WTC11 (cell line): ENCODE data around the gene LPCAT4. TPM values are rescaled to one million over a fixed set of nuclear protein-coding genes. Genes with fewer than 3 reads are reported as not detected.

Experiments
- ETV6 ChIP-seq: sonication (generic); formaldehyde crosslinking; IDR thresholded peaks from 2 replicates; pipeline ENCODE4 v1.8.1; 2022; ENCODE audit warnings: mild to moderate bottlenecking, missing genetic modification reagents
- FOXK1 ChIP-seq: sonication (generic); formaldehyde crosslinking; IDR thresholded peaks from 2 replicates; pipeline ENCODE4 v1.8.0; 2022; ENCODE audit warnings: mild to moderate bottlenecking, moderate library complexity, missing genetic modification reagents
- FOXP1 ChIP-seq: sonication (generic); formaldehyde crosslinking; IDR thresholded peaks from 2 replicates; pipeline ENCODE4 v1.8.0; 2022; ENCODE audit warnings: missing genetic modification reagents, mild to moderate bottlenecking, moderate library complexity, borderline replicate concordance
- GRHL2 ChIP-seq: fragments of 250-450 bp; sonication (Bioruptor Pico); IDR thresholded peaks from 2 replicates; pipeline ENCODE4 v1.8.0; 2022; ENCODE audit warnings: mild to moderate bottlenecking, moderate library complexity; ENCODE audit not compliant: insufficient replicate concordance, severe bottlenecking
- NFYB ChIP-seq: sonication (generic); formaldehyde crosslinking; conservative IDR thresholded peaks from 2 replicates; pipeline ENCODE4 v1.8.0; 2022; ENCODE audit warnings: low read depth, missing genetic modification reagents
- NR2C2 ChIP-seq: sonication (generic); formaldehyde crosslinking; IDR thresholded peaks from 2 replicates; pipeline ENCODE4 v1.8.0; 2022; ENCODE audit warnings: mild to moderate bottlenecking, missing genetic modification reagents
- NR3C1 ChIP-seq: sonication (generic); formaldehyde crosslinking; conservative IDR thresholded peaks from 2 replicates; pipeline ENCODE4 v1.8.1; 2023; ENCODE audit warnings: low read depth, mild to moderate bottlenecking, missing genetic modification reagents
- PRRX2 ChIP-seq: fragments of 250-450 bp; sonication (Bioruptor Pico); IDR thresholded peaks from 2 replicates; pipeline ENCODE4 v1.8.0; 2021; ENCODE audit warnings: mild to moderate bottlenecking
- TCF7 ChIP-seq: sonication (generic); formaldehyde crosslinking; IDR thresholded peaks from 2 replicates; pipeline ENCODE4 v1.8.0; 2022; ENCODE audit warnings: mild to moderate bottlenecking, low read depth, missing genetic modification reagents, moderate library complexity
- ZNF232 ChIP-seq: sonication (generic); formaldehyde crosslinking; IDR thresholded peaks from 2 replicates; pipeline ENCODE4 v1.8.0; 2022; ENCODE audit warnings: mild to moderate bottlenecking, missing genetic modification reagents
- total RNA-seq: library from RNA; stranded (reverse); gene quantifications from 3 replicates; pipeline ENCODE4 v1.2.3, GENCODE V29; 2021
- TF ChIP-seq, protein P1 (sequence below): fragments of 250-450 bp; sonication (Bioruptor Pico); IDR thresholded peaks from 2 replicates; pipeline ENCODE4 v2.1.2; 2022; ENCODE audit warnings: mild to moderate bottlenecking, moderate library complexity
- TF ChIP-seq, protein P2 (sequence below): sonication (generic); formaldehyde crosslinking; IDR thresholded peaks from 2 replicates; pipeline ENCODE4 v1.8.0; 2023; ENCODE audit warnings: missing genetic modification reagents, mild to moderate bottlenecking, borderline replicate concordance
- TF ChIP-seq, protein P3 (sequence below): sonication (generic); formaldehyde crosslinking; IDR thresholded peaks from 2 replicates; pipeline ENCODE4 v1.8.1; 2022; ENCODE audit warnings: low read depth, mild to moderate bottlenecking, moderate library complexity, missing genetic modification reagents, borderline replicate concordance
- TF ChIP-seq, protein P4 (sequence below): fragments of 250-450 bp; sonication (Bioruptor Pico); IDR thresholded peaks from 2 replicates; pipeline ENCODE4 v1.9.0; 2021; ENCODE audit warnings: mild to moderate bottlenecking
- TF ChIP-seq, protein P5 (sequence below): sonication (generic); formaldehyde crosslinking; IDR thresholded peaks from 2 replicates; pipeline ENCODE4 v1.8.1; 2023; ENCODE audit warnings: mild to moderate bottlenecking, missing genetic modification reagents, moderate library complexity

Gene LPCAT4
- total RNA-seq, 1 experiment from 2014 or later = 97.2 TPM

DNA sequence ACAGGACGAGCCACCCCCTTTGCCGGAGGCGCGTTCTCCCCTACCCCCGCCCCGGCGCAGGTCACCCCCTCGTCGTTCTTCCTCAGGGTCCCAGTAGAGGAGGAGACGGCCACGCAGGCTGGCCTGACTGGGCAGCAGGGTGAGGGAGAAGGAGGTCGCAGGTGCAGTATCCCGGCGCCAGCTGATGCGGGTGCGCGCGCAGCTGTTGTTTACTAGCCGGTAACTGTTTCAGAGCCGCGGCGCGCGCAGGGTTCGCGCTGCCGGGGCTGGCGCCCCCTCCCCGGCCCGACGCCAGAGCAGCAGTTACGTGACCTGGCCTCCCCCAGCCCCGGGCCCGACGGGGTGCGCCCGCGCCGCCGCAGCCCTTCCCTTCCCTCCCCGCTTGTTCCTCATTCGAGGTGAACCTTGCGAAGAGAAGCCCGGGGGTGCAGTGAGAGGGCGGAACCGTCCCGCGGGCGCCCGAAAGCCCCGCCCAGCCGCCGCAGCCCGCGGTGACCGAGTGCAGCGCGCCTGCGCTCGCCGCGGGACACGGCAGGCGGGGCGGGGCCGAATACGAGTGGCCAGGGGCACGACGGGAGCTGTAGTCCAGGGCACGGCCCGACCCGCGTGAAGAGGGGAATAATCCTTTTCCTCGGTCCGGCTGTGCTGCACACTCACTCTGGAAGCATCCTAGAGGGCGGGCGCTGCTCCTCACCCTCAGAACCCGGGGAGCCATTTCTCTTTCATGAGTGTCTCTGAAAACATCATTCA is 29.3 kb downstream of the LPCAT4 start, which contains the start of gene SLC12A6 (continued):
- TF ChIP-seq, protein P1, sequence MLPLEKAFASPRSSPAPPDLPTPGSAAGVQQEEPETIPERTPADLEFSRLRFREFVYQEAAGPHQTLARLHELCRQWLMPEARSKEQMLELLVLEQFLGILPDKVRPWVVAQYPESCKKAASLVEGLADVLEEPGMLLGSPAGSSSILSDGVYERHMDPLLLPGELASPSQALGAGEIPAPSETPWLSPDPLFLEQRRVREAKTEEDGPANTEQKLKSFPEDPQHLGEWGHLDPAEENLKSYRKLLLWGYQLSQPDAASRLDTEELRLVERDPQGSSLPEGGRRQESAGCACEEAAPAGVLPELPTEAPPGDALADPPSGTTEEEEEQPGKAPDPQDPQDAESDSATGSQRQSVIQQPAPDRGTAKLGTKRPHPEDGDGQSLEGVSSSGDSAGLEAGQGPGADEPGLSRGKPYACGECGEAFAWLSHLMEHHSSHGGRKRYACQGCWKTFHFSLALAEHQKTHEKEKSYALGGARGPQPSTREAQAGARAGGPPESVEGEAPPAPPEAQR (CRISPR knock-in tag) = no peak
- TF ChIP-seq NFYB (no peak), FOXK1 (CRISPR knock-in tag) (peak; percentile 97), ZNF232 (CRISPR knock-in tag) (no peak), TCF7 (CRISPR knock-in tag) (no peak), NR3C1 (CRISPR knock-in tag) (no peak), NR2C2 (CRISPR knock-in tag) (no peak), FOXP1 (CRISPR knock-in tag) (peak; percentile 84), ETV6 (CRISPR knock-in tag) (peak; percentile 13; the same call in 1 of the 2 replicates), GRHL2 (CRISPR knock-in tag) (no peak), PRRX2 (CRISPR knock-in tag) (no peak)
- TF ChIP-seq, protein P2, sequence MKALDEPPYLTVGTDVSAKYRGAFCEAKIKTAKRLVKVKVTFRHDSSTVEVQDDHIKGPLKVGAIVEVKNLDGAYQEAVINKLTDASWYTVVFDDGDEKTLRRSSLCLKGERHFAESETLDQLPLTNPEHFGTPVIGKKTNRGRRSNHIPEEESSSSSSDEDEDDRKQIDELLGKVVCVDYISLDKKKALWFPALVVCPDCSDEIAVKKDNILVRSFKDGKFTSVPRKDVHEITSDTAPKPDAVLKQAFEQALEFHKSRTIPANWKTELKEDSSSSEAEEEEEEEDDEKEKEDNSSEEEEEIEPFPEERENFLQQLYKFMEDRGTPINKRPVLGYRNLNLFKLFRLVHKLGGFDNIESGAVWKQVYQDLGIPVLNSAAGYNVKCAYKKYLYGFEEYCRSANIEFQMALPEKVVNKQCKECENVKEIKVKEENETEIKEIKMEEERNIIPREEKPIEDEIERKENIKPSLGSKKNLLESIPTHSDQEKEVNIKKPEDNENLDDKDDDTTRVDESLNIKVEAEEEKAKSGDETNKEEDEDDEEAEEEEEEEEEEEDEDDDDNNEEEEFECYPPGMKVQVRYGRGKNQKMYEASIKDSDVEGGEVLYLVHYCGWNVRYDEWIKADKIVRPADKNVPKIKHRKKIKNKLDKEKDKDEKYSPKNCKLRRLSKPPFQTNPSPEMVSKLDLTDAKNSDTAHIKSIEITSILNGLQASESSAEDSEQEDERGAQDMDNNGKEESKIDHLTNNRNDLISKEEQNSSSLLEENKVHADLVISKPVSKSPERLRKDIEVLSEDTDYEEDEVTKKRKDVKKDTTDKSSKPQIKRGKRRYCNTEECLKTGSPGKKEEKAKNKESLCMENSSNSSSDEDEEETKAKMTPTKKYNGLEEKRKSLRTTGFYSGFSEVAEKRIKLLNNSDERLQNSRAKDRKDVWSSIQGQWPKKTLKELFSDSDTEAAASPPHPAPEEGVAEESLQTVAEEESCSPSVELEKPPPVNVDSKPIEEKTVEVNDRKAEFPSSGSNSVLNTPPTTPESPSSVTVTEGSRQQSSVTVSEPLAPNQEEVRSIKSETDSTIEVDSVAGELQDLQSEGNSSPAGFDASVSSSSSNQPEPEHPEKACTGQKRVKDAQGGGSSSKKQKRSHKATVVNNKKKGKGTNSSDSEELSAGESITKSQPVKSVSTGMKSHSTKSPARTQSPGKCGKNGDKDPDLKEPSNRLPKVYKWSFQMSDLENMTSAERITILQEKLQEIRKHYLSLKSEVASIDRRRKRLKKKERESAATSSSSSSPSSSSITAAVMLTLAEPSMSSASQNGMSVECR (CRISPR knock-in tag) = peak; percentile 89; the same call in 1 of the 2 replicates
- TF ChIP-seq, protein P3, sequence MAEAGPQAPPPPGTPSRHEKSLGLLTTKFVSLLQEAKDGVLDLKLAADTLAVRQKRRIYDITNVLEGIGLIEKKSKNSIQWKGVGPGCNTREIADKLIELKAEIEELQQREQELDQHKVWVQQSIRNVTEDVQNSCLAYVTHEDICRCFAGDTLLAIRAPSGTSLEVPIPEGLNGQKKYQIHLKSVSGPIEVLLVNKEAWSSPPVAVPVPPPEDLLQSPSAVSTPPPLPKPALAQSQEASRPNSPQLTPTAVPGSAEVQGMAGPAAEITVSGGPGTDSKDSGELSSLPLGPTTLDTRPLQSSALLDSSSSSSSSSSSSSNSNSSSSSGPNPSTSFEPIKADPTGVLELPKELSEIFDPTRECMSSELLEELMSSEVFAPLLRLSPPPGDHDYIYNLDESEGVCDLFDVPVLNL (CRISPR knock-in tag) = no peak
- TF ChIP-seq, protein P4, sequence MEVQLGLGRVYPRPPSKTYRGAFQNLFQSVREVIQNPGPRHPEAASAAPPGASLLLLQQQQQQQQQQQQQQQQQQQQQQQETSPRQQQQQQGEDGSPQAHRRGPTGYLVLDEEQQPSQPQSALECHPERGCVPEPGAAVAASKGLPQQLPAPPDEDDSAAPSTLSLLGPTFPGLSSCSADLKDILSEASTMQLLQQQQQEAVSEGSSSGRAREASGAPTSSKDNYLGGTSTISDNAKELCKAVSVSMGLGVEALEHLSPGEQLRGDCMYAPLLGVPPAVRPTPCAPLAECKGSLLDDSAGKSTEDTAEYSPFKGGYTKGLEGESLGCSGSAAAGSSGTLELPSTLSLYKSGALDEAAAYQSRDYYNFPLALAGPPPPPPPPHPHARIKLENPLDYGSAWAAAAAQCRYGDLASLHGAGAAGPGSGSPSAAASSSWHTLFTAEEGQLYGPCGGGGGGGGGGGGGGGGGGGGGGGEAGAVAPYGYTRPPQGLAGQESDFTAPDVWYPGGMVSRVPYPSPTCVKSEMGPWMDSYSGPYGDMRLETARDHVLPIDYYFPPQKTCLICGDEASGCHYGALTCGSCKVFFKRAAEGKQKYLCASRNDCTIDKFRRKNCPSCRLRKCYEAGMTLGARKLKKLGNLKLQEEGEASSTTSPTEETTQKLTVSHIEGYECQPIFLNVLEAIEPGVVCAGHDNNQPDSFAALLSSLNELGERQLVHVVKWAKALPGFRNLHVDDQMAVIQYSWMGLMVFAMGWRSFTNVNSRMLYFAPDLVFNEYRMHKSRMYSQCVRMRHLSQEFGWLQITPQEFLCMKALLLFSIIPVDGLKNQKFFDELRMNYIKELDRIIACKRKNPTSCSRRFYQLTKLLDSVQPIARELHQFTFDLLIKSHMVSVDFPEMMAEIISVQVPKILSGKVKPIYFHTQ (CRISPR knock-in tag) = no peak
- TF ChIP-seq, protein P5, sequence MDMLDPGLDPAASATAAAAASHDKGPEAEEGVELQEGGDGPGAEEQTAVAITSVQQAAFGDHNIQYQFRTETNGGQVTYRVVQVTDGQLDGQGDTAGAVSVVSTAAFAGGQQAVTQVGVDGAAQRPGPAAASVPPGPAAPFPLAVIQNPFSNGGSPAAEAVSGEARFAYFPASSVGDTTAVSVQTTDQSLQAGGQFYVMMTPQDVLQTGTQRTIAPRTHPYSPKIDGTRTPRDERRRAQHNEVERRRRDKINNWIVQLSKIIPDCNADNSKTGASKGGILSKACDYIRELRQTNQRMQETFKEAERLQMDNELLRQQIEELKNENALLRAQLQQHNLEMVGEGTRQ (CRISPR knock-in tag) = 0 out of 2 replicates have a peak, but pooled peaks have one; percentile 21
- TF ChIP-seq, all 79 proteins: peak for 12
